SHP77 treated with DMSO at 0.1 percent for 48 hours (cell line): ENCODE data around the gene MLLT3.

ENCODE experiments used
- DNase-seq: peaks from one replicate; lab custom pipeline; 2025; lab: John Stamatoyannopoulos, UW

MLLT3 gene

DNA sequence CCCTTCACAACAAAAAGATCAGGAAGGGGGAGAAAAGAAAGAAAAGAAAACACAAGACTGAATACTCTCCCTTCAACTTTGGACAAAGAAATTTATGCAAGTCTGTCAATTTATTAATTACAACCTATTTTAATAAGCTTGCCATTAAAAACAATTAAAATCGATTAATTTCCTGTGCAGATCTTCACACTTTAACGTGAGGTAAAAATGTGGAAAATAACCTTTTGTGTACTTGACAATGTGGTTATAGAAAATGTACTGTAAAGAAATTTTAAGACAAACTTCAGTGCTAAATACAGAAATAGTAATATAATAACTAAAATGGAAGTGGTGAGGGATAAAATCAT, 2.7 kb upstream of the MLLT3 start:
- DNase-seq: no peak

GRCh38 chr9:20624201-20625002, 2.1 kb upstream of the MLLT3 start:
- DNase-seq: peak; percentile 10

DNA sequence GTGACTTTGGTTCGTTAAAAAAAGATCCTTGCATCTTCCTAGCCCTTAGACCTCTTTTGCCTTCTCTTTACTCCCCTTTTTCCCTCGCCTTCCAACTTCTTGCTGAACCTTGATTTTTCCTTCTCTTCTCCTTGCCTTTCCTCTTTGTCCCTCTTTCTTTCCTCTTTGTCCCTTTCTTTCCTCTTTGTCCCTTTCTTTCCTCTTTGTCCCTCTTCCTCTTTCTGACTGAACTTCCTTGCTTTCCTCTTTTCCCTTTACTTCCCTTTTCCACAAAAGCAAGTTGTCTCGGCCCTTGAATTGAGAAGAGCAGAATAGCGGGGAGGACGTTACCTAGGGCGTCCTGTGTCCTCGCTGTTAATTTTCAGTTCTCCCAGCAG, 1.4 kb upstream of the MLLT3 start:
- DNase-seq: no peak

DNA sequence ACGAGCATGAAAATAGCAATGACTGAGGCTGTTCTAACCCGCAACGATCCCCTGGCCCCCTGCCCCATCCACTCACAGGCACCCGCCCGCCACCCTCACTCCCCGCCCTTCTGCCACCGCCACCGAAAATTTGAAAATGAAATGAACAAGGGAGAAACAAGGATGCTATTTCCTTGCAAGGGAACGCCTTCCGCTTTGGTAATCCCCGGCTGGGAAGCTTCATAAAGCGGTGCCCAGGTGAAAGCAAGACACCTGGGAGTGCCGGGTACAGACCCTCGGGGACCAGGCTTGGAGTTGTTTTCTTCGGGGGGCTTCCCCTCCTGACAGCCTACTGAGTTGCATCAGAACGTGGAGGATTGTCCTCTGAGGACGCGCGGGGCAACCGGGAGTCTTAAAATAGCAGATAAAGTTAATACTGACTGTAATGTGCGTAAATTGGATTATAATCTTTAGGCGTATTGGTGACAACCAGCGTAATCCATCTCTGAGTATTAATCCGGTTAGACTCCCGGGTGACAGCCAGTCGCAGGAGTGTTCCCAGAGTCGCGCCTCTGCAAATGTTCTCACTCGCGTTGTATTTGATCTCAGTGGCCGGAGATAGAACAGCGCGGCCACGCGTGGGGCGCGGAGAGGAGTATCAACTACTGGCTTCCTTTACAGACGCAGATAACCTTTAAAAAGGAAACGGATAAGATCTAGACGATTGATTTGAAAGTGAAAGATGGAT, 885 bp upstream of the MLLT3 start:
- DNase-seq: no peak

DNA sequence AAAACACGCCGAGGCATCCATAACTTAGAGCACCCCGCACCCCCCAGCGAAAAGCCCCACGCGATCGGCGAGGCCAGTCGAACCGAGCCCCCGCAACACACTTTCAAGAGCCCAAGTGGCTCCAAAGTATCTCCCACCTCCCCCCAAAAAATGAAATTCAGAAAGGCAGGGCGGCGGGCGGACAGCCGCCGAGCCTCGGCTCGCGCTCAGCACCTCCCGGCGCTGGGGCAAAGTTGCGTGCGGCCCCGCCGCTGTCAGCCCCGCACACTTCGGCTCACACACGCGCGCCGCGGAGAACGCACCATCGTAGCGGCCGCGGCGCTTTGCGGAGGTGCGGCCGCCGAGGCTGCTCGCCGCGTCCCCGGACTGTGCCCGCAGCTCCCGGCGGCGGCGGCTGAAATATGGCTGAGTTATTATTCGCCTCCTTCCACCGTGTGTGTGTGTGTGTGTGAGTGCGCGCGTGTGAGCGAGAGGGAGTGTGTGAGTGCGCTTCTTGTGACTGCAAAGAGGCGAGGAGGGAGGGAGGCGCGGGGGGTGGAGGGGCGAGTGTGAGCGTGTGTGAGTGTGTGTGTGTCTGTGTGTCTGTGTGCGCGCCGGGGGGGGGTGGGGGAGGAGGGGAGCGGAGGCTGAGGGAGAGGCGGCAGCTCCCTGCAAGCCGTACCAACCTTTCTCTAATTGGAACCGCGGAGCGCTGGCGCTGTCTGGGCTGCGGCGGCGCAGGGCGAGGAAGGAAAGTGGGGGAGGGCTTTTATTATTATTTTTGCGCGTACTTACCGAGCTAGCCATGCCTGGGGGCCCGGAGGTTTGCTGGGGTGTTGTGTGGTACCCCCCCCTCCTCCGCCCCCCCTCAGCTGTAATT, 599 bp downstream of the MLLT3 start:
- DNase-seq: no peak

GRCh38 chr9:20620650-20621470, 1.4 kb downstream of the MLLT3 start:
- DNase-seq: no peak

- no peak for DNase-seq
Observed at GRCh38 chr9:20619487-20620200, 2.7 kb downstream of the MLLT3 start.

DNA sequence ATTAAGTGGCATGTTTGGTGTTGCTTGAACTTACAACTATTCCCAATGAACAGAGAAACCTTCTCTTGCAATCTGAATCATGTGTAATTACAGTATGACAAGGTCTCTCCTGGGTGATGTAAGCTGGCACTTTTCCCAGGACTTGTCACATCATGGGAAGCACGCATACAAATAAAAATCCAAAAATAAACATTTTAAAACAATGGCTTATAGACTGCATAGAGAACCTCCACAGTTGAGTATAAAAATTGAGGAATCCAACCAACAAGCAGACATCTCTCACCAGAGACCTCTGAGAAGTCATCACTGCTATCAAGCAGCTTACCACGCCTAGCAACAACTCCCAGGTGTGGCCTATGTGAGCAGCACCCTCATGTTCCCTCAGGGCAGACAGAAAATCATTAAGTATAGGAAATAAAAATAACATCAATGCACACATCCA, 3.9 kb downstream of the MLLT3 start:
- DNase-seq: no peak

DNA sequence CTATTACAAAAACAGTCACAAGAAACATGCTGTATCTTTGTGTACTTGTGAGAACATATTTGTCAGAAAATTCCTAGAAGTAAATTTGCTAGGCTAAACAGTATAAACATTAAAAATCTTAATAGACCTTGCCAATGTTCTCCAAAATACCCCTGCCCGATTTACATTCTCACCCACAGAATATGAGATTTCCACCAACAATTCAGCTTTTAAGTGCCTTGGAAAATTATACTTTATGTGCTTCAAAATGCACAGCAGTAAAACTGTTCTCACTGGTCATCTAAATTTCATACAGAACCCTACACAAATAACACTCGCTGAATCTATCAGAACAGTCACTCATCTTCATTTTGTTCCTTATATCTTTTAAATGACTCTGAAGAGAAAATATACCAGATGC, 5.5 kb downstream of the MLLT3 start:
- DNase-seq: no peak

DNA sequence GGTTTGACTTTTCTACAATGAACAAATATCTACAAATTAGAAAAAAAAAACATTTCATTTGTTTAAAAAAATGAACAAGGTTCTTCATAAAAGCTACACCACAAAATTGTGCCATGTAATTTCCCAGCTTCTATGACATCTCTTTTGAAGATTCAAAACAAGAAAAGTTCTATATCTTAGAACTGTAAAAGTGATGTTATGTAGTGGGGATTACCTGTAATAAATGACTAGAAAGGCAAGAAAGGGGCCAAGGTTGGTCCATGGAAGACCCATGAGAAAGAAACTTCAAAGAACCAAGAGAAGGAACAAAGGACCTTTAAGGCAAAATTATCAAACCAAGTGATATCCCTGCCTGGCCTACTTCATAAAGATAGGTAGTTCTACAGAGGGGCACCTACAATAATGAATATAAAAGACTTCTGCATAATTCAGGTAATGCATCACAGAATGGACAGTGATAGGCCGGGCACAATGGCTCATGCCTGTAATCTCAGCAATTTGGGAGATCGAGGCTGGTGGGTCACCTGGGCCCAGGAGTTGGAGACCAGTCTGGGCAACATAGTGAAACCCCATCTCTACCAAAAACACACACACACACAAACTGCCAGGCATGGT, 7.6 kb downstream of the MLLT3 start:
- no peak for DNase-seq

DNA sequence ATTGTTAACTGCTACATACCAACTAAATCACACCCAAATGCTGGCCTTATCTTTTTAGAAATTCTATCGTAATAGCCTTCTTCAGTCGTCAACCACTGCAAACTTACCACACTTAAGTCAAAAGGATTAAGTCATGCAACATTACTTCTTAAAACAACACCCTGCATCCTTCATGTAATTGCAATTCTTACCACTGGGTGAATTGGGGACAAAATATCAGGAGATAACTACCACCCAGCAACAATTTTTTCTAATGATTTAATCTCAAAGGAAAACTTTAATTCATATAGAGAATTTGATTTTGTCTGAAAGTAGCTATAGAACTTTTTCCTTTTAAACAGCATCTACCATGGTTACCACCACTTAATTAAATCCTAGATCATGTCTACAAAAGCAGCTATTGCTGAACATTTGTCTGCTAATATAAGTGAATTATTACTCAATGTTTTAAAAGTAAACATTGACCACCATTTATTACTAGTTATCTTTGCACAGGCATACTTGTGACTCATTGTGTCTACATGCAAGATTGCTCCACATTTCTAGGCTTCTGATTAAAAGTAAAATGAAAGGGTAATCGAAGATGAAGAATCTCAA, 10.5 kb downstream of the MLLT3 start:
- no peak for DNase-seq

GRCh38 chr9:20610591-20610990, 11.7 kb downstream of the MLLT3 start:
- no peak for DNase-seq

DNA sequence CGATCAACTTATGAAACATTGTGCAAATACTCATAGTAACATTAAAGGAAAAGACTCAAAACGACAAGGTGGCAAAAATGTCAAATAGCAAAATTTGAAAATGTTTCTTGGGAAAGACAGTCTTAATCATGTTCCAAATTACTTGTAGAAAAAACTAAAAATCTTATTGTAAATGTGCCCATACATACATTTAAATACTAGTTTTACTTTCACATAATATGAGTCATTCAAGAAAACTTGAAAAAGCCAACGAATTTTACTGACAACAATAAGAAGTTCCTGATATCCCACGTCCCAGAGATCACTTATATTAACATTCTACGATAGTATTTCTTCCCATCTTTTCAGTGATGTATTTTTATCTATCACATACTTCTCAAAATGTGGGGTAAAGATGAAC, 13.7 kb downstream of the MLLT3 start:
- DNase-seq: no peak

GRCh38 chr9:20606652-20607051, 15.6 kb downstream of the MLLT3 start:
- no peak for DNase-seq

- DNase-seq: no peak
Observed at GRCh38 chr9:20604562-20604961, 17.7 kb downstream of the MLLT3 start.

- DNase-seq: no peak
Observed at GRCh38 chr9:20603524-20604268, 18.6 kb downstream of the MLLT3 start.

DNA sequence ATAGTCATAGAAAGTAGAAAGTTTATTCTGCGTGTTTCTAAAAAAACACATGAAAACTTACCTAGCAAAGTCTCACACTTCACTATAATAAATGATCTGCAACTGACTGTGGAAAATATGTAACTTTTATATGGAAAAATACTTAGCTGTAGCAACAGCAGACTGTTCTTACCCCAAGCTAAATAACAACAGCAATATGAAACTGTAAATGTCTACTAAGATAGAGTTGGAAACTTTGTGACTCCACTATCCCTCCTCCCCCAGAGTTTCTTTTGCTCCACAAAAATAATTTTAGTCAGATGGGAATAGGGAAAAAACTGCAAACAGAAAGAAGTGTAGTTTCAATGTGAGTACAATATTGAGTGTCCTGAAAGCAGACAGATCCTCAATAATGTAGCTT, 21.0 kb downstream of the MLLT3 start:
- DNase-seq: no peak

- DNase-seq: no peak
Observed at GRCh38 chr9:20599195-20599594, 23.1 kb downstream of the MLLT3 start.

DNA sequence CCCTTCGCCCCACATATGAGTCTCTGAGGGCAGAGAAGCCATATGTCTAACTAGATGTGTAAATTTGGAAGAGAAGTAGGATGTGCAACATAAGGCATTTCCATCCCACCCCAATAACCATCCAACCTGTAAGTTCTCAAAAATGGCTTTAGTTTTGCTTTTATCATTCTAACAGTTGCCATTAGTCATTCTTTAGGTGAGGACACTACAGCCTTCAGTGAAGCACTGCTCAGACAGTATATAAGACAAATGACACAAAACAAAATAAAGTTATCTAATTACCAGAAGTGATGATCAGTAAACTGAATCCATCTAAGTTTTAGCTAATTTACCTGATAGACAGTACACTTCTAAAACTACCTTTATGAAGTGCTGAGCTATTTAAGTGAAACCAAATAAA, 23.9 kb downstream of the MLLT3 start:
- no peak for DNase-seq

DNA sequence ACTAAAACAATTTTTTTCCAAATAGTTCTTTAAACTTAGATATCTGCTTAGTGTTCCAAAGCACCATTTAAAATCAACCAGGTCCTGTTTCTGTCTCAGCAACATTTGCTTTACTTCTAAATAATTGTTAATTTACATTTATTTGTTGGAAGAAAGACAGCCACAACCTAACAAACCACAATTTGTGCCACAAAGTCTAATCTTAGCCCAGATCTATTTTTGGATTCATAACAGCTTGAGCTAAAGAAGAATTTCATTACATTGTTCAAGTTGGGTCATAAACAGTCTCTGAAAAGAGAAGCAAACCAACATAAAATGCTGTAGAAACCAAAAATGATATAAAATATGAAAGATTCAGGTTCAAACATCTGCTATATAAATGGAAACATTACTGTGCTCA, 24.4 kb downstream of the MLLT3 start:
- no peak for DNase-seq
